ENCODE results near the gene TMEM269.
A peak's percentile ranks its signal among the peaks of the same experiment; 100 is the strongest.

Gene TMEM269

GRCh38 chr1:42777852-42778251, 6.9 kb upstream of the TMEM269 start:
- TF ChIP-seq, protein P1, sequence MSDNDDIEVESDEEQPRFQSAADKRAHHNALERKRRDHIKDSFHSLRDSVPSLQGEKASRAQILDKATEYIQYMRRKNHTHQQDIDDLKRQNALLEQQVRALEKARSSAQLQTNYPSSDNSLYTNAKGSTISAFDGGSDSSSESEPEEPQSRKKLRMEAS (IDR thresholded peaks at IDR 0.05; ENCODE audit: low read depth, low read length): no peak
- TF ChIP-seq POLR2A (IDR thresholded peaks at IDR 0.05; ENCODE audit: extremely low read depth, insufficient read length) (no peak), CTCF (IDR thresholded peaks at IDR 0.05; ENCODE audit: low read depth, low read length) (peak; percentile 76)
- peak; percentile 56 for DNase-seq (ENCODE audit: low read depth)
- H3K4me3 ChIP-seq (ENCODE audit: low read depth, low read length): no peak overlapping the region

DNA sequence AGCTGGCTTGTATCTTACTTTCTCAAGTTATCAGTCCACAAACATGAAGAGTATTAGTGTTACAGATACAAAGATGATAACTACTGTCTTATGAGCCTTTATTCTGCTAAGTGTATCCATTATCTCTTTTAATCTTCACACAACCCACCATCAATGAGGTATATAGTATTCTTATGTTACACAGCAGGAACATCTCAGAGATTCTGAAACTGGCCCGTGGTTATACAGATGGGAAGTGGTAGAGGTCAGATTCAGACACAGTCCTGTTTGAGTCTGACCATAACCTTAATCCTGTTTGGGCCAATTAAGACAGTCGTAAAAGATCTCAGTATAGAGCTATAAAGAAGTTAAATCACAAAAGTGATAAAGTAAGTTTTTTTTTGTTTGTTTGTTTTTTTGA, 5.1 kb upstream of the TMEM269 start:
- TF ChIP-seq MYC (IDR thresholded peaks at IDR 0.05; ENCODE audit: low read depth, low read length): no peak
- TF ChIP-seq, protein P1 (IDR thresholded peaks at IDR 0.05; ENCODE audit: low read depth, low read length): no peak
- no peak overlapping the region for H3K4me3 ChIP-seq (ENCODE audit: low read depth, low read length)
- DNase-seq (ENCODE audit: low read depth): no peak

GRCh38 chr1:42780176-42780575, 4.6 kb upstream of the TMEM269 start:
- H3K4me3 ChIP-seq (ENCODE audit: low read depth, low read length): no peak overlapping the region
- no peak for DNase-seq (ENCODE audit: low read depth)
- no peak for TF ChIP-seq POLR2A (IDR thresholded peaks at IDR 0.05; ENCODE audit: extremely low read depth, insufficient read length)
- no peak for TF ChIP-seq MYC (IDR thresholded peaks at IDR 0.05; ENCODE audit: low read depth, low read length)
- TF ChIP-seq, protein P1 (IDR thresholded peaks at IDR 0.05; ENCODE audit: low read depth, low read length): no peak
- no peak for TF ChIP-seq CTCF (IDR thresholded peaks at IDR 0.05; ENCODE audit: low read depth, low read length)

DNA sequence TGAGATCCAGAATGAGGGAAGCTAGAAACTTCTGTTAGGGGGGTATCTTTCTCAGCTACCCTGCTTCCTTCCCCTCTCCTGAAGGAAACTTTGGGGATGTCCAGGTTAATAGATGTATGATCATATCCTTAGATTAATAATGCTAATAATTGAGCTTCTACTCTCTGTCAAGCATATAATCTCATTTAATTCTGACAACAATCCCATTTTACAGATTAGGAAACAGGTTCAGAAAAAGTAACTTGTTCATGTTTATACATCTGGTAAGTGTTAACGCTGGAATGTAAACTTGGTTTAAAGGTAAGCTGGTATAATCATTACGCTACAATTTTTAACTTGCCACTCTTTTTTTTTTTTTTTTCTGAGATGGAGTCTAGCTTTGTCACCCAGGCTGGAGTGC, 1.7 kb upstream of the TMEM269 start:
- no peak for TF ChIP-seq POLR2A (IDR thresholded peaks at IDR 0.05; ENCODE audit: extremely low read depth, insufficient read length)
- TF ChIP-seq, protein P1 (IDR thresholded peaks at IDR 0.05; ENCODE audit: low read depth, low read length): no peak
- TF ChIP-seq CTCF (IDR thresholded peaks at IDR 0.05; ENCODE audit: low read depth, low read length): no peak
- no peak for TF ChIP-seq MYC (IDR thresholded peaks at IDR 0.05; ENCODE audit: low read depth, low read length)
- no peak overlapping the region for H3K4me3 ChIP-seq (ENCODE audit: low read depth, low read length)

DNA sequence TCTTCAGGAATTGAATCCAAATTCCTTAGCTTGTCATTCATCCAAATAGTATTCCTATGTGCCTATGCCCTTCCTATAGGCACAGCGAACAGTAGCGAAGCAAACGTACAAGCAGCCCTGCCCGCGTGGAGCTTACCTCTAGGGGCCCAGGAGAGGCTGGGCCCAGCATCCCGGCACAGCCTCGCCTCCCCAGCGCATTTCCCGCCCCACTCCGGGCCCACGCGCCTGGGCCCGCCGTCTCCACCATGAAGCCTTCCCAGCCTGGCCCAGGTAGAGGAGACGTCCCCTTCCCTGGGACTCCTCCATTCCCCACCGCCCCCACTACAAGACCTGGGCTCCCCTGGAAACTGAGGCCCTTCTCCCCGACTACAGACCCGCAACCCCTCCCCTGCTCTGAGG, 245 bp upstream of the TMEM269 start:
- TF ChIP-seq POLR2A (IDR thresholded peaks at IDR 0.05; ENCODE audit: extremely low read depth, insufficient read length) (no peak), CTCF (IDR thresholded peaks at IDR 0.05; ENCODE audit: low read depth, low read length) (no peak), MYC (IDR thresholded peaks at IDR 0.05; ENCODE audit: low read depth, low read length) (no peak)
- TF ChIP-seq, protein P1 (IDR thresholded peaks at IDR 0.05; ENCODE audit: low read depth, low read length): no peak
- DNase-seq (ENCODE audit: low read depth): no peak
- H3K4me3 ChIP-seq (ENCODE audit: low read depth, low read length): no peak overlapping the region

More for the DNA sequence above, 1.7 kb upstream of the TMEM269 start:
- DNase-seq (ENCODE audit: low read depth): no peak

DNA sequence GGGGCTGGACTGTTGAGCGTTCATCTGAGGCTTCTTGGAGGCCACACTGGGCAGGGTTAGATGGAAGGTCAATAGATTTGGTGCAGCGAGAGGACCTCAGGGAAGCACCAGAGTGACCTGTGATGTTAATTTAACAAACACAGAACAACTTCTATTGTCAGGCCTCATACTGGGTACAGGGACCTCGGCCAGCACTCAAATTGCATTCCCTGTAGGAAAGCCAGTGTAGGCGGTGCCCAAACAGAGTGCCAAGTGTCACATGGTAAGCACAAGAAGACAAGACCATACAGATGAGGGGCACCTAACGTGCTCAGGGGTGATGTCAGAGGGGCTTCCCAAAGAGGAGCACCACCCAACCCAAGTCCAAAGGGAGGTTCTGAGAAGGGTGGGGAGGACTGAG, 1.3 kb downstream of the TMEM269 start:
- no peak for DNase-seq (ENCODE audit: low read depth)
- no peak overlapping the region for H3K4me3 ChIP-seq (ENCODE audit: low read depth, low read length)
- TF ChIP-seq MYC (IDR thresholded peaks at IDR 0.05; ENCODE audit: low read depth, low read length) (no peak), POLR2A (IDR thresholded peaks at IDR 0.05; ENCODE audit: extremely low read depth, insufficient read length) (no peak), CTCF (IDR thresholded peaks at IDR 0.05; ENCODE audit: low read depth, low read length) (no peak)
- TF ChIP-seq, protein P1 (IDR thresholded peaks at IDR 0.05; ENCODE audit: low read depth, low read length): no peak

Data from NB4 (cell line).